GM19328 (cell line): ENCODE results near the gene DNMT3A.

ENCODE experiments used
- ATAC-seq: cut with Tn5 transposase; IDR thresholded peaks from one replicate; pipeline ENCODE4 v1.9.1; 2021; ENCODE audit warnings: mild to moderate bottlenecking, moderate library complexity; ENCODE audit not compliant: unreplicated experiment

The DNMT3A gene

DNA sequence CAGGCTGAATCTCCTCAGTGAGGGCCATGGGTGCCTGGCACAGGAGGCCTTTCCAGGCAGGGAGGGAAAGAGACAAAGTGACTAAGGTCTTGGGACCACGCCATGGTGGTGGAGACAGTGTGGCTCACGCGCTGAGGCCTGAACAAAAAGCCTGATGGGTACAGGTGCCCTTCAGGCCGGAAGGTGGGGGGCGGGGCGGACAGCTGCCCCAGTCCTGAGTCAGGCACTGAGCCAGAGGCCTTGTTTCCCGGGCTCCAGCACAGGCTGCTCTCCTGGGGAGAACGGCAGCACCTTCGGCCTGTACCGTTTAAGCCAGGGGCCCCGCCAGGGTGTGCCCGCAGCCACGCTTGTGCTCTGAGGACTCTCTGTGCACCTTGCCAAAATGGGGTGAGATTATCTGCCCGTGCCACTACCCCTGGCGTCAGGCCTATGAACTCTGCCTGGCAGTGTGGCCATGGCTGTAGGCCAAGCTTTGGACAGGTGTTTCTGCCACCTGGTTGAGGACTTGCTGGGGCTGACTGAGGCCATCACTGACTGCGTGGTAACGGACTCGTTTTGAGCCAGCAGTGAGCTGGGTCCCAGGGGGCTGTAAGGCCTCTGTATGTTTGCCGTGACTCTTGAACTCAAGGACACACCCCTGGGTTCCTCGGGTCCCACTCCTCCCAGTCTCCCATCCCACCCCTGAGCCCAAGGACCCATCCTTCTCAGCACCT, 31.7 kb upstream of the DNMT3A start:
- ATAC-seq = no peak

DNA sequence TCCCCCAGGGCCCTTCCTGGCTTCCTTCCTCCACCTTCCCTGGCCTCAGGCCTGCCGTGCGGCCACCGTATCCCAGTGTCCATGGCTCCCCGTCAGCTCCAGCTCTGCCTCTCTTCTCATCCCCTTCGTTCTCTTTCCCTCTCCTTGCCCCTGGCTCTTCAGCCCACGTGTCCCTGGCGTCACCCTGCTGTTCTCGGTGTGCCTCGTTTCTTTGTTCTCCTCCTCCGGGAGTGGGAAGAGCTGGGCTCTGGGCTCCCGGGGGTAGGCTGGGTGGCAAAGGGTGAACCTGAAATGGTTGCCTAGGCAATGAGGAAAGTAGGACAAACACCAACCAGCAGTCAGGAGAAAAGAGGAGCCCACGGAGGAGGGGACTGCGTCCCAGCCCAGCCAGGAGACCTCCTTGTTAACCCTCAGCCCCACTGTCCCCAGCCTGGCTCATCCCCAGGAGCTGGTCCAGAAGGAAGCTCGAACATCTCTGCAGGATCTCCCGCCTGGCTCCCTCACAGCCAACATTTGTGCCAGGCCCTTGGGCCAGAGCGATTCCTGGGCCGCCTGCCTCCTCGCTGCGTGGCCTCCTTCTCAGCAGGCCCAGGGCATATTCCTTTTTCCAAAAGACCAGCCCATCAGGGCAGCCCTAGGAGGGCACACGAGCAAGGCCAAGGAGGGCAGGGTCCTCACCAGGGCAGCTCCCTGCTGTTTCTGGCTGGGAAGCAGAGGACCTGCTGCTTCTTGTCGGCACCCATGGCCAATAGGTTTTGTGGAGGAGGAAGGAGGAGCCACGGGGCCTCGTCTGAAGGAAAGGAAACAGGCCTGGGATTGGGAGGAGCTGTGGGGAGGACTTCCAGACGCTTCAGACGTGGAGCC, 30.9 kb upstream of the DNMT3A start:
- no peak for ATAC-seq

GRCh38 chr2:25371253-25372241, 29.8 kb upstream of the DNMT3A start:
- no peak for ATAC-seq

DNA sequence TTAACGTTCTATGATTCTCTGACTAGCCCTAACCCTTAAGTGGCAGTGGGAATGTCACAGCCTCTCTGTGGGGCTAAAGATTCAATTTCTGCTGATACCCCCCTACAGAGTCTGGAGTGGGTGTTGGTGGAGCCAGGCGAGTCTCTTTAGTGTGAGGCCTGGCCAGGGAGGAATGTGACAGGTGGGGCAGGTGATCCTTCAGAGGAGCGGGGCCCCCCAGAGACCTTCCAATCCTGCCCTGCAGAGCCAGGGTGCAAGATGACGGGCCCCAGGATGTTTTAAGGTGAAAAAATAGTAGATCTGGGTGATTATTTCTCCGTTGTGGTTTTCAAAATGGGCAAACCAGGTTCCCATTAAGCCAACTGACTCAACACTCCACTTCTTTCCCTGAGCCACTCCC, 28.2 kb upstream of the DNMT3A start:
- no peak for ATAC-seq

- no peak for ATAC-seq
Observed at GRCh38 chr2:25369439-25369838, 27.7 kb upstream of the DNMT3A start.

- ATAC-seq = no peak
Observed at GRCh38 chr2:25368660-25369059, 26.9 kb upstream of the DNMT3A start.

- no peak for ATAC-seq
Observed at GRCh38 chr2:25367296-25367695, 25.6 kb upstream of the DNMT3A start.

DNA sequence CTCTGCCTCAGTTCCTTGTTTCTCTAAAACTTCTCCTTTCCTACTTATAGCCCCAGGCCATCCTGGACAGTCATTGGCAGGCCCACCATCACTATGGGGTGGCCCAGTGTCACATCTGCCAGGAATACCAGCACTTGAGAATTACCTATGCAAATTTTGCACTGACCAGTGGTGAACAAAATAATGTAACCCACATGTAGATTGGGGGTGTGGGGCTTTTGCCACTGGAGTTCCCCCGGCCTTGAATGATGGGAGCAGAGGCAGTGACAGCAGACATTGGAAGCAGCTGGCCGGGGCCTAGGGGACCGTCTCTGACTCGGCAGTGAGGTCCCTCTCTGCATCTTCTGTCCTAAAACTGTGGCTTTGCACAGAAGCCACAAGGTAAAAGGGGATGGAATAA, 24.9 kb upstream of the DNMT3A start:
- ATAC-seq = no peak

DNA sequence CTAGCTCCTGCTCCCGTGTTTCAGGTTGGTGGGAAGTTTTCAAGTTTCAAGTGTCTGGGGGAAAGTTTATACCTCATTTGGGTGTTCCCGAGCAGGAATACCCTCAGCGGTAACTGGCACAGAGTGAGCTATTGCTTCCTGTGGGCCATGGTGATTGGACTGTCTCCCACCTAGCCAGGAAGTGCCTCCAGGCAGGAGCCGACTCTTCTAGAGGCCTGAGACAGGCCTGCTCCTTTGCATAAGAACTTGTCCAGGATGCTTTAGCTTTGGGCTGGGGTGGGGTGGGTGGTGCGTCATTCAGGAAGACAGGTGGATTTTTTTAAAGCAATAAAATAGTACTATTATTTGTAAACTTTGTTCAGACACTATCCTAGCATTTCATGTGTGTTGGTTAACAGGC, 23.5 kb upstream of the DNMT3A start:
- no peak for ATAC-seq

DNA sequence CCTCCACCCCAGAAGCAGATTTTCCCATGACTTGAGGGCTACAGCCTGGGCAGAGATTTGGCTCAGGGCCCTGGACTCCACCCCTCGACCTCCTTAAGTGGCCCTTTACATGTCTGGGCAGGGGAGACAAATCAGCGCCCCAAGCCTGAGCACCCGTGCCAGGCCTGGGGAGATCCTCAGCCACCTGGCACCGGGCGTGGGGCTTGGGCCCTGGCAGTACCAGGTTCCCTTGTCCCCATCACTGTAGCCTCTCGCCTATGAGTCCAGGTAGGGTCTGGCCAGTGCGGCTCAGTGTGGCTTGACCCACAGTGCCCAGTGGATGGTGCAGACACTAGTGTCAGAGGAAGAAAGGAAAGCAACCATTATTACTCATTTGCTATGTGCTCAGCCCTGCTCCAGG, 22.0 kb upstream of the DNMT3A start:
- ATAC-seq = no peak

DNA sequence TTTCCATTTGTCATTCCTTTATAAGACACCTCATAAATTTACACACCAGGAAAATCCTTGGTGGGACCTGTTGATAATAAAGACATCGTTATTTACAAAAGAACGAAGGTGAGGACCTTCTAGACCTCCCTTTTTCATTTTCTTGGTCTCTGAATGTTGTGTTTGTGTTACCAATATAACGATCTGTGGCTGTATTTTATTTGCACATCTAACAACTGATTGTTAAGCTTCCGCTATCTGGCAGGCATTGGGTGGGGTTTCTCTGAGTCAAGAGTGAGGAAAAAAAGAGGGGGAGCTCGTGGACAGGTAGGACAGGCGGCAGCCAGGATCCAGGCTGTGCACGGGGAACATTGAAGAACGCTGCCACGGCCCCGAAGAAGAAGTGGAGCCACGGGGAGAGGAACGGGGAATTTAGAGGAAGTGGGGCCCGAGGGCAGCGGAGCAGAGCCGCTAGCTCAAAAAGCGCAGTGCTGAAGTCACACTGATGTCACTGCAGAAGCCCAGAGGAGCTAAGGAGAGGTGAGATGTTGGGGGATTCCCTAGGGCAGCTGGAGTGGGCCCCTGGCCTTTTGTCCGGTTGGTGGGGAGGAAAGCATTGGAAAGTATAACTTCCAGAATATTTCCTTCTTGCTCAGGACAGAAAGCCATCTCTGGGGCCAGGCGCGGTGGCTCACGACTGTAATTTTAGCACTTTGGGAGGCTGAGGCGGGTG, 20.9 kb upstream of the DNMT3A start:
- ATAC-seq = peak; percentile 53

GRCh38 chr2:25362049-25362433, 20.3 kb upstream of the DNMT3A start:
- peak; percentile 84 for ATAC-seq

DNA sequence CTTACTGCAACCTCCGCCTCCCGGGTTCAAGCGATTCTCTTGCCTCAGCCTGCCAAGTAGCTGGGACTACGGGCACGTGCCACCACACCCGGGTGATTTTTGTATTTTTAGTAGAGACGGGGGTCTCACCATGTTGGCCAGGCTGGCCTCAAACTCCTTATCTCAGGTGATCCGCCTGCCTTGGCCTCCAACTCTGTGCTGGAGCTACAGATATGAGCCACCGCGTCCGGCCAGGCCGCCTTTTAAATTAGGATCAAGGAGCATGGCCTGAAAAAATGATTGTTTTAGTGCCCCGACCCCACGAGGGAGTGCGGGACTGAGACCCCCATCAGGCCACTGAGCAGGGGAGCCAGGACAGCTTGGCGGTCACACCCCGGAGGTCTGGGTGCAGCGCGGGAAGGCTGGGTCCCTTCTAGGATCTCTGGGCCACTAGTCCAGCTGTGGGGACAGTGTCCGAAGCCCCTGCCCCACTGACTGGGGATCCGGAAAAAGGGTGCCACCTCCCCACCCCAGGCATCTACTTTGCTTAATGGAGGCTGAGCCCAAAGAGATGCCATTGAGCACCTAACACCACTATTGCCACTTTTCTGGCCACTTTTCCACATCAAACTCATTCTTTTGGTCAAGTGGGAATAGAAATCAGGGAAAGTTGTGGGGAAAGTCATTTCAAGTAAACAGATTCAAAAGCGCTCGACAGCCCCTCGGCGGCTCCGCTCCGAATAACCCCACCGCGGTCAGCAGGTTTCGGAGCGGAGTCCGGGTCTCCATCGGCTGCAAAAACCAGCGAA, 19.7 kb upstream of the DNMT3A start:
- no peak for ATAC-seq

DNA sequence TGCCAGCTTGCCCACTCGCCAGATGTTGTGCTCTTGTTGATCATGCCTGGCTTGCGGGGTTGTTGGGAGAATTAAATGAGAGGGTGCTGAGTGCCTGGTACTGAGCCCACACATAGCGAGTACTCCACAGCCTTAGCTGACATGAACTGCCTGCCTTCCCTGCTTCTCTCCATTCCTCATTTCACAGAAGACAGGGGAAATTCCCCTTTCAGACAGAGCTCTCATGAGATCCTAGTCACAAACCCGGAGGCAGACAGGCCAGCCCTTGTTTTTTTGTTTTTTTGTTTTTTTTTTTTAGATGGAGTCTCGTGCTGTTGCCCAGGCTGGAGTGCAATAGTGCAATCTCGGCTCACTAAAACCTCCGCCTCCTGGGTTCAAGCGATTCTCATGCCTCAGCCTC, 17.1 kb upstream of the DNMT3A start:
- no peak for ATAC-seq

GRCh38 chr2:25358249-25358815, 16.6 kb upstream of the DNMT3A start:
- ATAC-seq = no peak

GRCh38 chr2:25356088-25356487, 14.4 kb upstream of the DNMT3A start:
- no peak for ATAC-seq

DNA sequence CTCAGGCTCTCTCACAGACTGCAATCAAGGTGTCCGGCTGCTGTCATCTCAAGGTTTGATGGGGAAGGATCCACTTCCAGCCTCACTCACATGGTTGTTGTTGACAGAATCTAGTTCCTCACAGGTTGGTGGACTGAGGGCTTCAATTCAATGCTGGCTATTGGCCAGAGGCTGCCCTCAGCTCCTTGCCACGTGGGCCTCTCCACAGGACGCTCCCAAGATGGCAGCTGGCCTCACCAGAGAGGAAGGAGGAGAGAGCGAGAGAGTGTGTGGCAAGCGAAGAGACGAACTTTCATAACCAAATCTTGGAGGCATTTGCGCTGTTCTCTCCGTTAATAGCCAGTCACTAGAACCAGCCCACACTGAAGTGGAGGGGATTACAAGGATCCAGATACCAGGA, 13.5 kb upstream of the DNMT3A start:
- ATAC-seq = no peak

DNA sequence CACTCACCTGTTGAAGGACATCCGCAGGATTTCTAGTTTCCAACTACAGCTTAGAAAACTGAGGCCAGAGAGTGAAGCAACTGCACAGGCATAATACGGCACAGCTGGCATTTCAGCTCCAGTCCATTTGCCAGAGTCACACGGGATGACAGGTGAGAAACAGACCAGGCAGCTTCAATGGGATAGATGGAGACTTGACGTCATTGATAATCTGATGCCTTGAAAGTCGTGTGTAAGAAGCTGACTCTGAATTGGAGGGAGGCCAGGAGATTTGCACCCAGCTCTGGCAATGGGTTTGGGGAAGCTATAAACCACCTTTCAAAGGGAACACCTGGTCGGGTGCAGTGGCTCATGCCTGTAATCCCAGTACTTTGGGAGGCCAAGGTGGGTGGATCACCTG, 12.4 kb upstream of the DNMT3A start:
- no peak for ATAC-seq

- ATAC-seq = no peak
Observed at GRCh38 chr2:25349397-25349796, 7.7 kb upstream of the DNMT3A start.
